GM23338 (cell line): ENCODE data around the gene PARD3. TPM values are rescaled to one million over a fixed set of nuclear protein-coding genes. Genes with fewer than 3 reads are reported as not detected.

Experiments
- ATAC-seq: fragments of 200-7000 bp; cut with Tn5 transposase; 3 replicates; pipeline ENCODE4 v1.9.1; 2020
- DNase-seq: peaks from one replicate; pipeline ENCODE4 v3.0.0-alpha.2; 2015; ENCODE audit warnings: low spot score
- H2AFZ ChIP-seq: fragments of 200-600 bp; sonication (generic); 2 replicates; pipeline ENCODE4 v1.8.0; 2016; ENCODE audit warnings: antibody characterized with exemption, mild to moderate bottlenecking, moderate library complexity
- H3F3A ChIP-seq: fragments of 200-600 bp; sonication (generic); replicated peaks from 2 replicates; pipeline ENCODE4 v1.8.0; 2017; ENCODE audit warnings: antibody characterized with exemption, mixed run types, low read depth
- H3K27ac ChIP-seq: fragments of 200-600 bp; sonication (generic); 2 replicates; pipeline ENCODE4 v1.6.1; 2016; ENCODE audit warnings: low read depth
- H3K27me3 ChIP-seq: fragments of 200-600 bp; sonication (generic); 2 replicates; pipeline ENCODE4 v1.8.0; 2016; ENCODE audit warnings: mild to moderate bottlenecking, mixed run types, moderate library complexity; ENCODE audit not compliant: insufficient read depth
- H3K36me3 ChIP-seq: fragments of 200-600 bp; sonication (generic); 2 replicates; pipeline ENCODE4 v1.8.0; 2016; ENCODE audit warnings: mild to moderate bottlenecking; ENCODE audit not compliant: insufficient read depth
- H3K4me1 ChIP-seq: fragments of 200-600 bp; sonication (generic); 2 replicates; pipeline ENCODE4 v1.8.0; 2016; ENCODE audit warnings: mild to moderate bottlenecking, moderate library complexity; ENCODE audit not compliant: insufficient read depth
- H3K4me2 ChIP-seq: fragments of 200-600 bp; sonication (generic); 2 replicates; pipeline ENCODE4 v1.7.1; 2017; ENCODE audit warnings: mixed run types
- H3K4me3 ChIP-seq: fragments of 200-600 bp; sonication (generic); 2 replicates; pipeline ENCODE4 v1.6.1; 2016; ENCODE audit warnings: mixed run types
- H3K79me2 ChIP-seq: fragments of 200-600 bp; sonication (generic); replicated peaks from 2 replicates; pipeline ENCODE4 v1.8.0; 2017; ENCODE audit warnings: mild to moderate bottlenecking; ENCODE audit not compliant: insufficient read depth
- H3K9me2 ChIP-seq: fragments of 200-600 bp; sonication (generic); 2 replicates; pipeline ENCODE4 v1.8.0; 2017; ENCODE audit not compliant: insufficient read depth
- H4K20me1 ChIP-seq: fragments of 200-600 bp; sonication (generic); replicated peaks from 2 replicates; pipeline ENCODE4 v1.8.0; 2017; ENCODE audit warnings: mild to moderate bottlenecking; ENCODE audit not compliant: insufficient read depth
- H3K27ac Mint-ChIP-seq: 2 replicates; pipeline ENCODE4 v1.8.0; 2020; ENCODE audit warnings: inconsistent platforms, mild to moderate bottlenecking, moderate library complexity, mixed read lengths
- H3K27me3 Mint-ChIP-seq: 3 replicates; pipeline ENCODE4 v1.8.0; 2022; ENCODE audit warnings: low read depth, mild to moderate bottlenecking, moderate library complexity, mixed read lengths, inconsistent platforms; ENCODE audit not compliant: insufficient read depth, poor library complexity
- H3K36me3 Mint-ChIP-seq: 3 replicates; pipeline ENCODE4 v1.8.0; 2021; ENCODE audit warnings: low read depth, mild to moderate bottlenecking, inconsistent platforms, moderate library complexity, mixed read lengths
- H3K4me1 Mint-ChIP-seq: 3 replicates; pipeline ENCODE4 v1.8.0; 2020; ENCODE audit warnings: mild to moderate bottlenecking, inconsistent platforms, mixed read lengths
- H3K4me3 Mint-ChIP-seq: 3 replicates; pipeline ENCODE4 v1.8.0; 2021; ENCODE audit warnings: moderate library complexity, mild to moderate bottlenecking, inconsistent platforms, mixed read lengths
- H3K9me3 Mint-ChIP-seq: 3 replicates; pipeline ENCODE4 v1.8.0; 2020; ENCODE audit warnings: moderate library complexity, mild to moderate bottlenecking, inconsistent platforms, mixed read lengths
- CREB1 ChIP-seq: fragments of 250-450 bp; sonication (Bioruptor Pico); IDR thresholded peaks from 2 replicates; pipeline ENCODE4 v1.5.0; 2020; ENCODE audit warnings: low read depth, mild to moderate bottlenecking, moderate library complexity
- ETS1 ChIP-seq: IDR thresholded peaks from 2 replicates; pipeline ENCODE4 v1.6.1; 2016; ENCODE audit warnings: antibody characterized with exemption
- EZH2 ChIP-seq: fragments of 200-600 bp; sonication (generic); IDR thresholded peaks from one replicate; pipeline ENCODE4 v1.8.0; 2017; ENCODE audit warnings: antibody characterized with exemption, mild to moderate bottlenecking, low read depth; ENCODE audit not compliant: unreplicated experiment
- EZH2phosphoT487 ChIP-seq: fragments of 200-600 bp; sonication (generic); IDR thresholded peaks from one replicate; pipeline ENCODE4 v1.8.1; 2018; ENCODE audit warnings: antibody characterized with exemption; ENCODE audit not compliant: unreplicated experiment
- JUNB ChIP-seq: IDR thresholded peaks from one replicate; pipeline ENCODE4 v1.6.1; 2016; ENCODE audit warnings: antibody characterized with exemption; ENCODE audit not compliant: unreplicated experiment
- NANOG ChIP-seq: IDR thresholded peaks from 2 replicates; pipeline ENCODE4 v1.6.1; 2016; ENCODE audit warnings: antibody characterized with exemption, borderline replicate concordance
- REST ChIP-seq: IDR thresholded peaks from one replicate; pipeline ENCODE4 v1.6.1; 2018; ENCODE audit warnings: antibody characterized with exemption; ENCODE audit not compliant: unreplicated experiment
- STAT1 ChIP-seq: IDR thresholded peaks from one replicate; pipeline ENCODE4 v1.6.1; 2016; ENCODE audit warnings: antibody characterized with exemption; ENCODE audit not compliant: unreplicated experiment
- ZNF114 ChIP-seq: fragments of 250-450 bp; sonication (Bioruptor Pico); IDR thresholded peaks from 2 replicates; pipeline ENCODE4 v1.5.0; 2020; ENCODE audit warnings: mild to moderate bottlenecking, moderate library complexity
- ZNF462 ChIP-seq: fragments of 250-450 bp; sonication (Bioruptor Pico); IDR thresholded peaks from 2 replicates; pipeline ENCODE4 v1.5.0; 2020; ENCODE audit warnings: mild to moderate bottlenecking, moderate library complexity
- polyA plus RNA-seq: library from polyadenylated mRNA; unstranded; fragments of >200 nt; fragmentation: Nextera tagmentation; extraction: Ambion mirVana; gene quantifications from 2 replicates; pipeline ENCODE4 v1.2.1, GENCODE V29; 2016
- total RNA-seq: library from RNA; depleted of rRNA; stranded (reverse); fragments of >200 nt; shearing (Covaris generic); gene quantifications from 2 replicates; pipeline ENCODE4 v1.2.3, GENCODE V29; 2014

The PARD3 gene
- total and polyA plus RNA-seq, 2 experiments from 2014 or later, result 30.2 to 51.4 TPM

- Histone ChIP-seq H3F3A (no peaks in the 10 kb centered on the region), H3K27me3 (no peaks in the 10 kb centered on the region), H3K4me2 (no peak overlapping the region), H3K4me1 (peaks cover 3% of the 10 kb centered on the region; the same call in 1 of the 2 replicates), H2AFZ (no peak overlapping the region), H3K27ac (no peak overlapping the region), H4K20me1 (no peaks in the 10 kb centered on the region), H3K4me3 (no peak overlapping the region), H3K79me2 (no peaks in the 10 kb centered on the region), H3K9me2 (0 out of 2 replicates have a peak, but pooled peaks cover 4% of the 10 kb centered on the region), H3K36me3 (no peaks in the 10 kb centered on the region)
- H3K27ac Mint-ChIP-seq, result no peak overlapping the region
- no peak for ATAC-seq
- peaks cover 10% of the 10 kb centered on the region for H3K27me3 Mint-ChIP-seq
- no peak for TF ChIP-seq JUNB
- no peak for TF ChIP-seq ZNF462 (CRISPR knock-in tag)
- H3K4me3 Mint-ChIP-seq, result no peak overlapping the region
- peaks cover 11% of the 10 kb centered on the region for H3K4me1 Mint-ChIP-seq
- no peaks in the 10 kb centered on the region; the same call in 2 of the 3 replicates for H3K9me3 Mint-ChIP-seq
- no peak for DNase-seq
- H3K36me3 Mint-ChIP-seq, result no peaks in the 10 kb centered on the region
Measured at GRCh38 chr10:34109952-34110702, 705.0 kb downstream of the PARD3 start.

GRCh38 chr10:34109495-34109894 is 705.6 kb downstream of the PARD3 start:
- Histone ChIP-seq H3K4me1 (peaks cover 7% of the 10 kb centered on the region), H3K4me3 (no peak overlapping the region), H3K27me3 (no peaks in the 10 kb centered on the region), H3F3A (no peaks in the 10 kb centered on the region), H3K79me2 (no peaks in the 10 kb centered on the region), H3K27ac (no peak overlapping the region), H3K36me3 (no peaks in the 10 kb centered on the region), H4K20me1 (no peaks in the 10 kb centered on the region), H3K4me2 (no peak overlapping the region), H2AFZ (no peak overlapping the region), H3K9me2 (no peaks in the 10 kb centered on the region)
- H3K27me3 Mint-ChIP-seq, result peaks cover 7% of the 10 kb centered on the region
- H3K27ac Mint-ChIP-seq, result no peak overlapping the region
- H3K36me3 Mint-ChIP-seq, result no peaks in the 10 kb centered on the region
- DNase-seq (no peak), ATAC-seq (no peak)
- H3K4me1 Mint-ChIP-seq, result peaks cover 16% of the 10 kb centered on the region
- H3K4me3 Mint-ChIP-seq, result no peak overlapping the region
- H3K9me3 Mint-ChIP-seq, result no peaks in the 10 kb centered on the region
- TF ChIP-seq ZNF114 (CRISPR knock-in tag) (no peak), NANOG (no peak), STAT1 (no peak), EZH2 (no peak), ETS1 (no peak), EZH2phosphoT487 (no peak), CREB1 (CRISPR knock-in tag) (no peak), REST (no peak)
